Stomach (tissue), 4 donors: ENCODE measurements around the gene ZXDC.

Source experiments
- POLR2A ChIP-seq, 4 donors: fragments of 450-650 bp; IDR thresholded peaks; one replicate each; pipeline ENCODE4 v1.6.1; 2016; ENCODE audit warnings: antibody characterized with exemption in 4 of 4, control low read depth in 2 of 4, mild to moderate bottlenecking in 1 of 4, moderate library complexity in 1 of 4
- TF ChIP-seq, protein P1 (sequence below), 7 experiments: fragments of 450-650 bp in 4 of 7; fragments of 200-600 bp in 3 of 7; sonication (generic) in 3 of 7; IDR thresholded peaks; one replicate each; pipeline ENCODE4 v1.5.1; 2016 to 2019; ENCODE audit warnings: antibody characterized with exemption in 7 of 7, control low read depth in 2 of 7, mild to moderate bottlenecking in 1 of 7

DNA sequence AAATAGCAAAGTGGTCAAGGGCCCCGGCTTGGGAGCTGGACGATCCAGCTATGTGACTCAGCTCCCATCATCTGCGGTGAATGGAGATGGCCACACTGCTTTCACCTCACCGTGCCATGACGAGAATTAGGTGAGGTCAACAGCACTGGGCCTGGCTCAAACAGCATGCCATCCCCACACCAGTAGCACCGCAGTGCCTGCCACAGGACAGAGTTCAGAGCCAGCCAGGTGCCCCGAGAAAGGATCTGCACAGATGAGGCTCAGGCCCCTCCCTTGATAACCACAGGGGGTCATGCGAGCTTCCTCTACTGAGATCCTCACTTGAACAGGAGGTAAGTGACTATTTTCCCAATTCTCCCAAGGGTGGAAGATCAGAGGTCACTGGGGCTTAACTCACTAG is 29.4 kb downstream of the ZXDC start:
- TF ChIP-seq, protein P1, sequence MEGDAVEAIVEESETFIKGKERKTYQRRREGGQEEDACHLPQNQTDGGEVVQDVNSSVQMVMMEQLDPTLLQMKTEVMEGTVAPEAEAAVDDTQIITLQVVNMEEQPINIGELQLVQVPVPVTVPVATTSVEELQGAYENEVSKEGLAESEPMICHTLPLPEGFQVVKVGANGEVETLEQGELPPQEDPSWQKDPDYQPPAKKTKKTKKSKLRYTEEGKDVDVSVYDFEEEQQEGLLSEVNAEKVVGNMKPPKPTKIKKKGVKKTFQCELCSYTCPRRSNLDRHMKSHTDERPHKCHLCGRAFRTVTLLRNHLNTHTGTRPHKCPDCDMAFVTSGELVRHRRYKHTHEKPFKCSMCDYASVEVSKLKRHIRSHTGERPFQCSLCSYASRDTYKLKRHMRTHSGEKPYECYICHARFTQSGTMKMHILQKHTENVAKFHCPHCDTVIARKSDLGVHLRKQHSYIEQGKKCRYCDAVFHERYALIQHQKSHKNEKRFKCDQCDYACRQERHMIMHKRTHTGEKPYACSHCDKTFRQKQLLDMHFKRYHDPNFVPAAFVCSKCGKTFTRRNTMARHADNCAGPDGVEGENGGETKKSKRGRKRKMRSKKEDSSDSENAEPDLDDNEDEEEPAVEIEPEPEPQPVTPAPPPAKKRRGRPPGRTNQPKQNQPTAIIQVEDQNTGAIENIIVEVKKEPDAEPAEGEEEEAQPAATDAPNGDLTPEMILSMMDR (IDR thresholded peaks at IDR 0.05), result no peak
- TF ChIP-seq POLR2A (IDR thresholded peaks at IDR 0.05), result no peak
